GM21576 (cell line): ENCODE results near the gene SLC6A6.
A peak's percentile ranks its signal among the peaks of the same experiment; 100 is the strongest.

Experiments
- ATAC-seq: cut with Tn5 transposase; IDR thresholded peaks from one replicate; pipeline ENCODE4 v1.9.1; 2021; ENCODE audit warnings: mild to moderate bottlenecking, moderate library complexity; ENCODE audit not compliant: unreplicated experiment

The SLC6A6 gene

GRCh38 chr3:14402304-14402811 lies at the start of gene SLC6A6:
TSS of gene SLC6A6 (plus strand) at chr3:14402606. CDS start at chr3:14443635, 41,029 bp downstream.
- ATAC-seq = peak; percentile 64

GRCh38 chr3:14353502-14353901 lies 48.9 kb upstream of the SLC6A6 start:
- no peak for ATAC-seq

- no peak for ATAC-seq
Observed at GRCh38 chr3:14357463-14357862, 44.9 kb upstream of the SLC6A6 start.

GRCh38 chr3:14358426-14359211 lies 43.8 kb upstream of the SLC6A6 start:
- ATAC-seq = no peak

- ATAC-seq = no peak
Observed at GRCh38 chr3:14359348-14359747, 43.1 kb upstream of the SLC6A6 start.

- ATAC-seq = no peak
Observed at GRCh38 chr3:14360123-14360881, 42.1 kb upstream of the SLC6A6 start.

GRCh38 chr3:14361068-14361677 lies 41.2 kb upstream of the SLC6A6 start:
- ATAC-seq = no peak

GRCh38 chr3:14362890-14363289 lies 39.5 kb upstream of the SLC6A6 start:
- ATAC-seq = no peak

- no peak for ATAC-seq
Observed at GRCh38 chr3:14363379-14363778, 39.0 kb upstream of the SLC6A6 start.

GRCh38 chr3:14363991-14364390 lies 38.4 kb upstream of the SLC6A6 start:
- no peak for ATAC-seq

GRCh38 chr3:14364580-14365292 lies 37.7 kb upstream of the SLC6A6 start:
- ATAC-seq = no peak

GRCh38 chr3:14366248-14366647 lies 36.2 kb upstream of the SLC6A6 start:
- ATAC-seq = no peak

- no peak for ATAC-seq
Observed at GRCh38 chr3:14366915-14367823, 35.2 kb upstream of the SLC6A6 start.

GRCh38 chr3:14368146-14368545 lies 34.3 kb upstream of the SLC6A6 start:
- no peak for ATAC-seq

GRCh38 chr3:14368885-14369284 lies 33.5 kb upstream of the SLC6A6 start:
- ATAC-seq = no peak

- no peak for ATAC-seq
Observed at GRCh38 chr3:14369675-14370669, 32.4 kb upstream of the SLC6A6 start.

- ATAC-seq = no peak
Observed at GRCh38 chr3:14370720-14371572, 31.5 kb upstream of the SLC6A6 start.
